Peyer's patch (tissue), 4 donors: Measurements from ENCODE around the gene RAB35.

Experiments
- CTCF ChIP-seq, 6 experiments: fragments of 450-650 bp in 4 of 6; fragments of 200-600 bp in 2 of 6; sonication (generic) in 1 of 6; IDR thresholded peaks; one replicate each; pipeline ENCODE4 v1.5.1; 2017 to 2019; ENCODE audit warnings: antibody characterized with exemption in 6 of 6, mild to moderate bottlenecking in 3 of 6, moderate library complexity in 1 of 6
- POLR2A ChIP-seq, 2 donors: fragments of 450-650 bp; IDR thresholded peaks; one replicate each; pipeline ENCODE4 v1.5.1; 2017; ENCODE audit warnings: antibody characterized with exemption in 2 of 2, mild to moderate bottlenecking in 2 of 2, moderate library complexity in 2 of 2

DNA sequence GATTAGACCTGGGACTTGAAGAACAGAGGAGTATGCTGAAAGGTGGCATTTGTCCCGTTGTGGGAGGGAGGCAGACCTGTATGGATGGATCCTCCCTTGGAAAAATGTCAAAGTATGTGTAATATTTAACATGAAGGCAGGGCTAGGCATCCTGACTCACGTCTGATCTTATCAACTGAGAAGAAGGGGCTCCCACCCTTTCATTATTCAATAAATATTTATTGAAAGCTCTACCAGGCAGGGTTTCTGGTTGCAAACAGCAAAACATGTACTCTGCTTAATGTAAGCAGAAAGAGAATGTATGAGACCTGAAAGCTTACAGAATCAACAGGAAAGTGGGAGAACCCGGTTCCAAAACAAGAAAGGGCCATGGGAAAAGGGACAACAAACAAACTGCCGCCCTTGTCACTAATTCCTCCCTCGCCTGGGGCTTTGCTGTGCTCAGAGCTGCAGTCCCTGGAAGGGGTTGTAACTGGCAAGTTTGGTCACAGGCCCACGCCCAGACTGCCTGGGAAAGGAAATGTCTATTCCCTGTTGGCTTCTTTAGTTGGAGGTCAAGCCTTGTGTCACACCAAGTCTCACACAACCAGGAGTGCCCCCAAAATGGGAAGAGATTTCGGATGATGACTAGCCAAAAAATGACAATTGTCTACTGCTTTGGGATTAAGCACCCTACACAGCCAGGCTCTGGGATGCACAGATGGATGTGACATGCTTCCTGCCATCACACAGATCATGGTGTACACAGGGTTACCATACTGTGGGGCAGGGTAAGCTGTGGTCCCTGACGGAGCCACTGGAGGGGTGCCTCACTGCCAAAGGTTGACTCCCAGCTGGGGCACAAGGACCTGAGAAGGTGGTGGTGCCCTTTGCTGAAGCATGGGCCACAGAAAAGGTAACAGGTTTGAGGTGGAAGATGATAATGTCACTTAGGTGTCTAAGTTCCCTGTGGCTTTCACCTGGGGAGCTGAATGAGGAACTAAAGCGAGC lies 36.8 kb downstream of the RAB35 start:
- TF ChIP-seq POLR2A (IDR thresholded peaks at IDR 0.05) (no peak), CTCF (IDR thresholded peaks at IDR 0.05) (no peak)
